ENCODE data around the gene PGC.

The PGC gene

GRCh38 chr6:41711323-41712038 lies 35.7 kb downstream of the PGC start:
- no peak for ATAC-seq

GRCh38 chr6:41709375-41709774 lies 37.8 kb downstream of the PGC start:
- no peak for ATAC-seq

- no peak for ATAC-seq
Observed at GRCh38 chr6:41708856-41709255, 38.3 kb downstream of the PGC start.

- ATAC-seq = no peak
Observed at GRCh38 chr6:41707565-41708200, 39.5 kb downstream of the PGC start.

- ATAC-seq = peak; percentile 10 to 19
Observed at GRCh38 chr6:41706876-41707564, 40.2 kb downstream of the PGC start.

GRCh38 chr6:41705996-41706835 lies 41.0 kb downstream of the PGC start:
- peak; percentile 97 to 98 for ATAC-seq

- ATAC-seq = no peak
Observed at GRCh38 chr6:41705311-41705995, 41.7 kb downstream of the PGC start.

GRCh38 chr6:41704656-41705310 lies 42.4 kb downstream of the PGC start:
- no peak for ATAC-seq

- no peak for ATAC-seq
Observed at GRCh38 chr6:41704028-41704427, 43.2 kb downstream of the PGC start.

- ATAC-seq = no peak
Observed at GRCh38 chr6:41702771-41703494, 44.3 kb downstream of the PGC start.

GRCh38 chr6:41702089-41702745 lies 45.0 kb downstream of the PGC start:
- no peak for ATAC-seq

- no peak for ATAC-seq
Observed at GRCh38 chr6:41700463-41701347, 46.5 kb downstream of the PGC start.

- ATAC-seq = no peak
Observed at GRCh38 chr6:41699063-41699462, 48.1 kb downstream of the PGC start.

- no peak for ATAC-seq
Observed at GRCh38 chr6:41697861-41698781, 49.1 kb downstream of the PGC start.

- no peak for ATAC-seq
Observed at GRCh38 chr6:41696788-41697187, 50.4 kb downstream of the PGC start.

- no peak for ATAC-seq
Observed at GRCh38 chr6:41695825-41696224, 51.4 kb downstream of the PGC start.

GRCh38 chr6:41694815-41695526 lies 52.2 kb downstream of the PGC start:
- no peak for ATAC-seq

Measured in activated CD4-positive, CD25-positive, alpha-beta regulatory T cell treated with anti-CD3 and anti-CD28 coated beads, Interleukin-2, amount 50 U/mL, for 24 hours (primary cell).